ENCODE measurements around the gene CRYM.

CRYM gene

GRCh38 chr16:21214086-21214485 is 64.0 kb downstream of the CRYM start:
- H3K27ac ChIP-seq, result no peak overlapping the region
- no peak overlapping the region for H3K4me3 ChIP-seq

GRCh38 chr16:21211486-21211885 is 66.6 kb downstream of the CRYM start, which contains the start of gene ZP2:
ZP2 (minus strand) TSS chr16:21211574; CDS start chr16:21211547, 27 bp downstream.
- Histone ChIP-seq H3K27ac (no peak within 1 kb of the TSS), H3K4me3 (no peak within 1 kb of the TSS)

Data from skin epidermis (tissue), 12 donors.